ENCODE results near the gene PTBP3. TPM values are rescaled to one million over a fixed set of nuclear protein-coding genes. Genes with fewer than 3 reads are reported as not detected.
"Not testable (repeated sequence)": the region's sequence is repeated elsewhere in the genome, so short reads cannot be mapped to it uniquely, and the experiment has no call there.

Gene PTBP3
- total RNA-seq, 1 donor from 2014 or later: 58.9 TPM

GRCh38 chr9:112375361-112375760 lies 41.9 kb upstream of the PTBP3 start:
- Histone ChIP-seq H3K36me3 (no peaks in the 10 kb centered on the region), H3K4me3 (no peak overlapping the region), H3K9me3 (no peaks in the 10 kb centered on the region), H3K4me1 (peaks cover 24% of the 10 kb centered on the region), H3K27ac (no peak overlapping the region), H3K27me3 (no peaks in the 10 kb centered on the region)
- TF ChIP-seq POLR2A (IDR thresholded peaks at IDR 0.05): no peak
- TF ChIP-seq POLR2AphosphoS5 (IDR thresholded peaks at IDR 0.05; ENCODE audit: insufficient read depth in 1 of 2, low read depth in 1 of 2): no peak
- no peak for TF ChIP-seq CTCF (IDR thresholded peaks at IDR 0.05)
- no peak for DNase-seq (ENCODE audit: extremely low spot score in 2 of 2)
- intact Hi-C loops (cut with DNase I): no loop called here

GRCh38 chr9:112374232-112374631 lies 40.8 kb upstream of the PTBP3 start:
- H3K36me3 ChIP-seq; intact Hi-C loops (cut with DNase I); H3K4me3 ChIP-seq: not testable (repeated sequence)

GRCh38 chr9:112373666-112374065 lies 40.2 kb upstream of the PTBP3 start:
- H3K36me3 ChIP-seq; H3K27ac ChIP-seq; H3K9me3 ChIP-seq; DNase-seq (ENCODE audit: extremely low spot score in 2 of 2); intact Hi-C loops (cut with DNase I); H3K4me3 ChIP-seq; H3K27me3 ChIP-seq: not testable (repeated sequence)
- peaks cover 22% of the 10 kb centered on the region for H3K4me1 ChIP-seq

More at GRCh38 chr9:112374232-112374631, 40.8 kb upstream of the PTBP3 start:
- H3K27me3 ChIP-seq; DNase-seq (ENCODE audit: extremely low spot score in 2 of 2); H3K9me3 ChIP-seq; H3K27ac ChIP-seq: not testable (repeated sequence)
- H3K4me1 ChIP-seq: peaks cover 24% of the 10 kb centered on the region

GRCh38 chr9:112371060-112371459 lies 37.6 kb upstream of the PTBP3 start:
- Histone ChIP-seq H3K4me1 (no peaks in the 10 kb centered on the region), H3K9me3 (no peaks in the 10 kb centered on the region), H3K27me3 (no peaks in the 10 kb centered on the region), H3K36me3 (no peaks in the 10 kb centered on the region), H3K4me3 (no peak overlapping the region), H3K27ac (no peak overlapping the region)
- no peak for TF ChIP-seq POLR2A (IDR thresholded peaks at IDR 0.05)
- no peak for TF ChIP-seq POLR2AphosphoS5 (IDR thresholded peaks at IDR 0.05; ENCODE audit: insufficient read depth in 1 of 2, low read depth in 1 of 2)
- no peak for TF ChIP-seq CTCF (IDR thresholded peaks at IDR 0.05)
- intact Hi-C loops (cut with DNase I): no loop called here
- DNase-seq (ENCODE audit: extremely low spot score in 2 of 2): no peak

GRCh38 chr9:112369817-112370216 lies 36.4 kb upstream of the PTBP3 start:
- H3K27me3 ChIP-seq: no peaks in the 10 kb centered on the region
- H3K9me3 ChIP-seq: no peaks in the 10 kb centered on the region
- no peaks in the 10 kb centered on the region for H3K4me1 ChIP-seq
- H3K4me3 ChIP-seq: no peak overlapping the region
- no peak overlapping the region for H3K27ac ChIP-seq
- DNase-seq (ENCODE audit: extremely low spot score in 2 of 2): no peak
- TF ChIP-seq CTCF (IDR thresholded peaks at IDR 0.05) (no peak), POLR2AphosphoS5 (IDR thresholded peaks at IDR 0.05; ENCODE audit: insufficient read depth in 1 of 2, low read depth in 1 of 2) (no peak), POLR2A (IDR thresholded peaks at IDR 0.05) (no peak)
- H3K36me3 ChIP-seq: no peaks in the 10 kb centered on the region
- intact Hi-C loops (cut with DNase I): no loop called here

- intact Hi-C loops (cut with DNase I): no loop called here
- Histone ChIP-seq H3K9me3 (no peaks in the 10 kb centered on the region), H3K4me3 (no peak overlapping the region), H3K27ac (no peak overlapping the region), H3K36me3 (no peaks in the 10 kb centered on the region), H3K27me3 (no peaks in the 10 kb centered on the region), H3K4me1 (no peaks in the 10 kb centered on the region)
- no peak for TF ChIP-seq CTCF (IDR thresholded peaks at IDR 0.05)
- TF ChIP-seq POLR2AphosphoS5 (IDR thresholded peaks at IDR 0.05; ENCODE audit: insufficient read depth in 1 of 2, low read depth in 1 of 2): no peak
- no peak for TF ChIP-seq POLR2A (IDR thresholded peaks at IDR 0.05)
- DNase-seq (ENCODE audit: extremely low spot score in 2 of 2): no peak
Observed at GRCh38 chr9:112367465-112367864, 34.0 kb upstream of the PTBP3 start.

Data from vagina (tissue), 2 donors.